A673 (cell line): ENCODE data around the gene DIP2C.

Experiments
- CTCF ChIP-seq: fragments of 300-800, 200-600 bp; sonication (generic); conservative IDR thresholded peaks from 2 replicates; pipeline ENCODE4 v1.5.1; 2017; ENCODE audit warnings: low read depth, mild to moderate bottlenecking, antibody characterized with exemption, low read length, moderate library complexity, mixed read lengths
- EZH2 ChIP-seq: fragments of 200-600 bp; sonication (generic); IDR thresholded peaks from 2 replicates; pipeline ENCODE4 v1.6.1; 2017; ENCODE audit warnings: borderline replicate concordance, low read depth, mild to moderate bottlenecking, mixed read lengths, antibody characterized with exemption, low read length; ENCODE audit not compliant: poor library complexity, severe bottlenecking

DNA sequence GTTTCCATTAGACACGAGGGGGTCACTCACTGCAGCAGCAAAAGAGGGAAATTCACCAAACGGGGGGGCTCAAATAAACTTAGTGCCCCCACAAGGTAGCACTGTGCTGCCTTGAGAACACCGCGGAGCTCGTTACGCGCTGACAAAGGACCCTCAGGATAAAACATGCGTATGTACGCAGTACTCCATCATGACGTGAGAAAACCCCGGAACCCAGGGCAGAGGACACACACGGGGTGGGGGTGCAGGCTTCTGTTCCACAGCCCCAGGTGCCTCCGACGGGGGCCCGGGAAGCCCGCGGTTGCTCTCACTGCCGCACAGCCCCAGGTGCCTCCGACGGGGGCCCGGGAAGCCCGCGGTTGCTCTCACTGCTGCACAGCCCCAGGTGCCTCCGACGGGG, 321.8 kb downstream of the DIP2C start:
- TF ChIP-seq CTCF (no peak), EZH2 (no peak)
